ENCODE measurements around the gene LPAR1.

LPAR1 gene

GRCh38 chr9:110950041-110950645, 88.1 kb downstream of the LPAR1 start:
- no peak for DNase-seq

- no peak for DNase-seq
These were observed 89.2 kb downstream of the LPAR1 start for GRCh38 chr9:110949081-110949480.

GRCh38 chr9:110947491-110948044, 90.7 kb downstream of the LPAR1 start:
- DNase-seq: no peak

GRCh38 chr9:110942522-110942921, 95.7 kb downstream of the LPAR1 start:
- no peak for DNase-seq

- no peak for DNase-seq
These were observed 97.2 kb downstream of the LPAR1 start for GRCh38 chr9:110940951-110941557.

- DNase-seq: no peak
These were observed 98.7 kb downstream of the LPAR1 start for GRCh38 chr9:110939573-110939972.

- no peak for DNase-seq
These were observed 99.2 kb downstream of the LPAR1 start for GRCh38 chr9:110939047-110939446.

GRCh38 chr9:110938242-110938641, 100.0 kb downstream of the LPAR1 start:
- DNase-seq: no peak

GRCh38 chr9:110936719-110937452, 101.4 kb downstream of the LPAR1 start:
- no peak for DNase-seq

GRCh38 chr9:110936237-110936636, 102.0 kb downstream of the LPAR1 start:
- DNase-seq: no peak

GRCh38 chr9:110935829-110936228, 102.4 kb downstream of the LPAR1 start:
- DNase-seq: no peak

- DNase-seq: no peak
These were observed 104.8 kb downstream of the LPAR1 start for GRCh38 chr9:110933350-110934001.

GRCh38 chr9:110932863-110933262, 105.4 kb downstream of the LPAR1 start:
- no peak for DNase-seq

GRCh38 chr9:110928599-110928998, 109.7 kb downstream of the LPAR1 start:
- DNase-seq: no peak

- DNase-seq: no peak
These were observed 111.3 kb downstream of the LPAR1 start for GRCh38 chr9:110926828-110927487.

GRCh38 chr9:110923601-110924000, 114.7 kb downstream of the LPAR1 start:
- DNase-seq: no peak

- no peak for DNase-seq
These were observed 116.1 kb downstream of the LPAR1 start for GRCh38 chr9:110922145-110922544.

GRCh38 chr9:110921705-110922104, 116.6 kb downstream of the LPAR1 start:
- DNase-seq: no peak

- DNase-seq: no peak
These were observed 118.7 kb downstream of the LPAR1 start for GRCh38 chr9:110919609-110920008.

- DNase-seq: no peak
These were observed 119.2 kb downstream of the LPAR1 start for GRCh38 chr9:110919050-110919435.

GRCh38 chr9:110918316-110919049, 119.8 kb downstream of the LPAR1 start:
- no peak for DNase-seq

GRCh38 chr9:110916403-110916802, 121.9 kb downstream of the LPAR1 start:
- no peak for DNase-seq

Data from stimulated activated CD8-positive, alpha-beta memory T cell treated with anti-CD3 and anti-CD28 coated beads, Interleukin-4, amount 100 ng/mL, for 48 hours (primary cell).